ENCODE measurements around the gene LSM6.

DNA sequence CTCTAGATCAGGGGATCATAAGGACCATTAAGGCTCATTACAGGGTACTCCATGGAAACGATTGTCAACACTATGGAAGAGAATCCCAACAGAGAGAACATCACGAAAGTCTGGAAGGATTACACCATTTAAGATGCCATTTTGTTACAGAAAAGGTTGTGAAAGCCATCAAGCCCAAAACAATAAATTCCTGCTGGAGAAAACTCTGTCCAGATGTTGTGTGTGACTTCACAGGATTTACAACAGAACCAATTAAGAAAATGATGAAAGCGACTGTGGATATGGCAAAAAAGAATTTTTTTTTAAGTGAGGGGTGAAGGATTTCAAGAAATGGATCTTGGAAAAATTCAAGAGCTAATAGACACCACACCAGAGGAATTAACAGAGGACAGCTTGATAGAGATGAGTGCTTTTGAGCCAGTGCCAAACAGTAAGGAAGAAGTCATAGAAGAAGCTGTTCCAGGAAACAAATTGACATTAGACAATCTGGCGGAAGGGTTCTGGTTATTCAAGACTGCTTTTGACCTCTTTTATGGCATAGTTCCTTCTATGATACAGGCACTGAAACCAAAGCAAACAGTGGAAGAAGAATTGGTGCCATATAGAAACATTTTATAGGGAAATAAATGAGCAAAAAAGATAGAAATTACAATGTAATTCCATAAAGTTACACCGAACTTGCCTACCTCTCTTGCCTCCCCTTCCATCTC is 17.3 kb upstream of the LSM6 start:
- TF ChIP-seq, protein P1, sequence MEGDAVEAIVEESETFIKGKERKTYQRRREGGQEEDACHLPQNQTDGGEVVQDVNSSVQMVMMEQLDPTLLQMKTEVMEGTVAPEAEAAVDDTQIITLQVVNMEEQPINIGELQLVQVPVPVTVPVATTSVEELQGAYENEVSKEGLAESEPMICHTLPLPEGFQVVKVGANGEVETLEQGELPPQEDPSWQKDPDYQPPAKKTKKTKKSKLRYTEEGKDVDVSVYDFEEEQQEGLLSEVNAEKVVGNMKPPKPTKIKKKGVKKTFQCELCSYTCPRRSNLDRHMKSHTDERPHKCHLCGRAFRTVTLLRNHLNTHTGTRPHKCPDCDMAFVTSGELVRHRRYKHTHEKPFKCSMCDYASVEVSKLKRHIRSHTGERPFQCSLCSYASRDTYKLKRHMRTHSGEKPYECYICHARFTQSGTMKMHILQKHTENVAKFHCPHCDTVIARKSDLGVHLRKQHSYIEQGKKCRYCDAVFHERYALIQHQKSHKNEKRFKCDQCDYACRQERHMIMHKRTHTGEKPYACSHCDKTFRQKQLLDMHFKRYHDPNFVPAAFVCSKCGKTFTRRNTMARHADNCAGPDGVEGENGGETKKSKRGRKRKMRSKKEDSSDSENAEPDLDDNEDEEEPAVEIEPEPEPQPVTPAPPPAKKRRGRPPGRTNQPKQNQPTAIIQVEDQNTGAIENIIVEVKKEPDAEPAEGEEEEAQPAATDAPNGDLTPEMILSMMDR (conservative IDR thresholded peaks at IDR 0.05; ENCODE audit: low read depth, low read length) = no peak
- TF ChIP-seq EZH2phosphoT487 (IDR thresholded peaks at IDR 0.05; ENCODE audit: borderline replicate concordance, low read length) = no peak
